ENCODE data around the gene LANCL2. TPM values are rescaled to one million over a fixed set of nuclear protein-coding genes. Genes with fewer than 3 reads are reported as not detected.
A peak's percentile ranks its signal among the peaks of the same experiment; 100 is the strongest.
"Not testable (repeated sequence)": the region's sequence is repeated elsewhere in the genome, so short reads cannot be mapped to it uniquely, and the experiment has no call there.

LANCL2 gene
- total RNA-seq, 1 donor from 2014 or later, result 29.2 TPM

DNA sequence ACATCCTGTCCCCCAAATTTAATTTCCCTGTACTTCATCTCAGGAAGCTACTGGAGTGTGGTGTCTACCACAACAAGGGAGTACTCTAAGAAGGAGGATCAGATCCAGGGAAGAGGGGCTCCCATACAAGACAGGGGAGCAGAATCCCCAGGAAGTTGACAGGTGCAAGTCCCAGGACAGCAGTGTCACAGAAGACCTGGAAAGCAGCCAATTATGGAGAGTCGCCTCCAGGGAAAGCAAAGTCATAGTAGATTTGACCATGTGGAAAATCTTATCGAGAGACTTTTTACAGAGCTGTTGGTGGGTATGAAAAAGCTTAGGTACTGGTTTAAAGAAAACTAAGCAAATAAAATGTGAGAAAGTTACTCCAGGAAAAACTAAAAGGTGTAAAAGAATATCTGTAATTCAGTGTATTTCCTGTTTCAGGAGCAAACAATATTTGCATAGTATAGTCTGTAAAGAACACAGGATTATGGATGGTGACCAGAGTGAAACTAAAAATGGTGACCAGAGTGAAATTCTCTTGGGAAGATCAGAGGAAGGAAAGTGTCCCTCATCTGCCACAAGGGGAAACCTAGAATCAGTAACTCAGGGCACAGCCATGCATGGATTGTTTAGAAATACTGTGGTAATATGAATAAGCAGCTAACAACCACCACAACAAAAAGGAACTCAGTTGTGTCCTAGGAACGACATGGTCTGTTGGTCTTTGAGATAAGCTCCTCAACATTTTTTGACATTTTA, 44.5 kb downstream of the LANCL2 start:
- DNase-seq (ENCODE audit: low read depth), result peak; percentile 51

DNA sequence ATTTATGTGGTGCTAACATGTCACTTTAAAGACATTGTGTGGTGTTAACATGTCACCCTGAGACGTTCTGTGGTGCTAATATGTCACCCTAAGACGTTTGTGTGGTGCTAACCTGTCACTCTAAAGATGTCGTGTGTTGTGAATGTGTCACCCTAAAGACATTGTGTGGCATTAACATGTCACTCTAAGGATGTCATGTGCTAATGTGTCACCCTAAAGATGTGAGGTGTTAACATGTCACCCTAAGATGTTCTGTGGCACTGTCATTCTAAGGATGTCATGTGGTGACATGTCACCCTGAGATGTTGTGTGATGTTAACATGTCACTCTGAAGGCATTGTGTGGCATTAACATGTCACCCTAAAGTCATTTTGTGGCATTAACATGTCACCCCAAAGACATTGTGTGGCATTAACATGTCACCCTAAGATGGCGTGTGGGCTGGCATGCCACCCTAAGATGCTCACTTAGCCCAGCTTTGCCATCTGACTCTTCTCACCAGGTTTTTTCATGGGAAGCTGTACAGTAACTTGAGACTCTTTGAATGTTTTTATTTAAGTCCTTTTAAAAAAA, 45.6 kb downstream of the LANCL2 start:
- no peak overlapping the region for H3K4me3 ChIP-seq (ENCODE audit: low read depth, low read length)
- no peak for DNase-seq (ENCODE audit: low read depth)
- no peak for TF ChIP-seq CTCF (conservative IDR thresholded peaks at IDR 0.05; ENCODE audit: low read depth, low read length)

More for the DNA sequence above, 44.5 kb downstream of the LANCL2 start:
- peak; percentile 47 for TF ChIP-seq CTCF (conservative IDR thresholded peaks at IDR 0.05; ENCODE audit: low read depth, low read length)
- H3K4me3 ChIP-seq (ENCODE audit: low read depth, low read length), result no peak overlapping the region

GRCh38 chr7:55411844-55412243, 46.7 kb downstream of the LANCL2 start:
- no peak overlapping the region for H3K4me3 ChIP-seq (ENCODE audit: low read depth, low read length)
- no peak for DNase-seq (ENCODE audit: low read depth)
- no peak for TF ChIP-seq CTCF (conservative IDR thresholded peaks at IDR 0.05; ENCODE audit: low read depth, low read length)

DNA sequence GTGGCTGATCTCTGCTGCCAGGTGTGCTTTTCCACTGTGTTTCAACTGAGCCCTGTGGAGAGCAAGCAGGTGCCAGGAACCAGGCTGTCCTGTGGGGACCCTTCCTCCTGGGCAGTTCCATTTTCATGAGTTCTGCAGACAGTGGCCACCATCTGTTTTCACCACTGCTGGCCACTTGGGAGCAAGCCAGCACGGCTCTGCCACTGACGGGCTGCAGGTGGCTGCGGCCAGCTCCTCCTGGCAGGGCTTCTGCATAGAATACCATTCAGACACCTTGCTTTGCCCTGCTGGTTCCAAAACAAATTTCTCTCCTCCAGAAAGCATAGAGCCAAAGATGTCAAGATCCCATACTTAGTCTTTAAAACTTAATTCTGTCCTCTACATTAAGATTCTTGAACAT, 48.3 kb downstream of the LANCL2 start:
- H3K4me3 ChIP-seq (ENCODE audit: low read depth, low read length), result no peak overlapping the region
- no peak for TF ChIP-seq CTCF (conservative IDR thresholded peaks at IDR 0.05; ENCODE audit: low read depth, low read length)
- no peak for DNase-seq (ENCODE audit: low read depth)

GRCh38 chr7:55415173-55415778, 50.1 kb downstream of the LANCL2 start:
- DNase-seq (ENCODE audit: low read depth), result no peak
- peak; percentile 85 for TF ChIP-seq CTCF (conservative IDR thresholded peaks at IDR 0.05; ENCODE audit: low read depth, low read length)
- no peak overlapping the region for H3K4me3 ChIP-seq (ENCODE audit: low read depth, low read length)

DNA sequence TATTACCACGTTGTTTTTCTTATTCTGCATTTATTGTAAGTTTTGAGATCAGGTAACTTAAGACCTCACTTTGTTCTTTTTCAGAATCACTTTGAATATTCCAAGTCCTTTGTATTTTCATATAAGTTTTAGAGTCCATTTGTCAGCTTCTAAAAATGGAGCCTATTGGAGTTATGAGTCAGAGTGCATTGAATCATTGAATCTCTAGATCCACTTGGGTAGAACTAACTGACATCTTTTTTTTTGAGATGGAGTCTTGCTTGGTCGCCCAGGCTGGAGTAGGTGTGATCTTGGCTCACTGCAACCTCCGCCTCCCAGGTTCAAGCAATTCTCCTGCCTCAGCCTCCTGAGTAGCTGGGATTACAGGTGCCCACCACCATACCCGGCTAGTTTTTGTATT, 52.3 kb downstream of the LANCL2 start:
- H3K4me3 ChIP-seq (ENCODE audit: low read depth, low read length), result not testable (repeated sequence)
- DNase-seq (ENCODE audit: low read depth), result peak; percentile 61

GRCh38 chr7:55420530-55420929, 55.4 kb downstream of the LANCL2 start:
- no peak for DNase-seq (ENCODE audit: low read depth)
- TF ChIP-seq CTCF (conservative IDR thresholded peaks at IDR 0.05; ENCODE audit: low read depth, low read length), result no peak
- H3K4me3 ChIP-seq (ENCODE audit: low read depth, low read length), result no peak overlapping the region
